ENCODE results near the gene CNTFR. TPM values are rescaled to one million over a fixed set of nuclear protein-coding genes. Genes with fewer than 3 reads are reported as not detected.

CNTFR gene
- total RNA-seq, 1 experiment from 2014 or later, result 0.39 TPM

GRCh38 chr9:34571481-34571810, 18.1 kb downstream of the CNTFR start:
- Histone ChIP-seq H3K9me3 (no peaks in the 10 kb centered on the region), H3K36me3 (ENCODE audit: control insufficient read depth, insufficient read depth, low read length) (no peaks in the 10 kb centered on the region), H3K27me3 (replicated peaks; ENCODE audit: control insufficient read depth, insufficient read depth, low read length) (no peaks in the 10 kb centered on the region; the same call in 1 of the 2 replicates), H3K4me3 (ENCODE audit: low read depth, low read length) (no peak overlapping the region), H3K4me1 (no peaks in the 10 kb centered on the region)
- Mint-ChIP-seq H3K27me3 (ENCODE audit: insufficient read depth, unreplicated experiment) (peaks cover 10% of the 10 kb centered on the region), H3K4me3 (ENCODE audit: unreplicated experiment) (no peak overlapping the region), H3K27ac (ENCODE audit: unreplicated experiment) (no peak overlapping the region), H3K4me1 (ENCODE audit: low read depth, unreplicated experiment) (no peaks in the 10 kb centered on the region), H3K36me3 (ENCODE audit: insufficient read depth, unreplicated experiment) (no peaks in the 10 kb centered on the region), H3K9me3 (ENCODE audit: unreplicated experiment) (no peaks in the 10 kb centered on the region)
- POLR2A ChIA-PET, result no interaction called here
- no peak for TF ChIP-seq CTCF (IDR thresholded peaks at IDR 0.05; ENCODE audit: insufficient read depth in 1 of 2, low read depth in 1 of 2, low read length in 1 of 2, severe bottlenecking in 1 of 2, unreplicated experiment in 1 of 2)
- intact Hi-C loops (cut with micrococcal nuclease; ENCODE audit: unreplicated experiment), result no loop called here
- CTCF ChIA-PET, result interaction anchor here (1.6 kb wide), 1 partner anchor 20 kb away, joined by 7 read pairs; no protein-coding TSS in a partner anchor
- DNase-seq, result no peak
- BruUV-seq (replicated peaks), result no TSS peak

GRCh38 chr9:34570809-34571480, 18.6 kb downstream of the CNTFR start:
- H3K27me3 Mint-ChIP-seq (ENCODE audit: insufficient read depth, unreplicated experiment), result peaks cover 6% of the 10 kb centered on the region
- no peak for DNase-seq
- H3K9me3 Mint-ChIP-seq (ENCODE audit: unreplicated experiment), result no peaks in the 10 kb centered on the region
- H3K4me1 ChIP-seq, result no peaks in the 10 kb centered on the region
- H3K36me3 ChIP-seq (ENCODE audit: control insufficient read depth, insufficient read depth, low read length), result no peaks in the 10 kb centered on the region
- no peaks in the 10 kb centered on the region for H3K36me3 Mint-ChIP-seq (ENCODE audit: insufficient read depth, unreplicated experiment)
- BruUV-seq (replicated peaks), result no TSS peak
- intact Hi-C loops (cut with micrococcal nuclease; ENCODE audit: unreplicated experiment), result no loop called here
- no peaks in the 10 kb centered on the region; the same call in 1 of the 2 replicates for H3K27me3 ChIP-seq (replicated peaks; ENCODE audit: control insufficient read depth, insufficient read depth, low read length)
- H3K9me3 ChIP-seq, result no peaks in the 10 kb centered on the region
- no peak for TF ChIP-seq CTCF (IDR thresholded peaks at IDR 0.05; ENCODE audit: insufficient read depth in 1 of 2, low read depth in 1 of 2, low read length in 1 of 2, severe bottlenecking in 1 of 2, unreplicated experiment in 1 of 2)
- no peak overlapping the region for H3K27ac Mint-ChIP-seq (ENCODE audit: unreplicated experiment)
- CTCF ChIA-PET, result interaction anchor here (1.6 kb wide), 1 partner anchor 20 kb away, joined by 7 read pairs; no protein-coding TSS in a partner anchor
- no peak overlapping the region for H3K4me3 ChIP-seq (ENCODE audit: low read depth, low read length)
- POLR2A ChIA-PET, result no interaction called here
- H3K4me3 Mint-ChIP-seq (ENCODE audit: unreplicated experiment), result no peak overlapping the region
- H3K4me1 Mint-ChIP-seq (ENCODE audit: low read depth, unreplicated experiment), result no peaks in the 10 kb centered on the region

- POLR2A ChIA-PET, result no interaction called here
- CTCF ChIA-PET, result interaction anchor here (1.6 kb wide), 1 partner anchor 21 kb away, joined by 7 read pairs; no protein-coding TSS in a partner anchor
- no peaks in the 10 kb centered on the region; the same call in 1 of the 2 replicates for H3K27me3 ChIP-seq (replicated peaks; ENCODE audit: control insufficient read depth, insufficient read depth, low read length)
- no peaks in the 10 kb centered on the region for H3K9me3 Mint-ChIP-seq (ENCODE audit: unreplicated experiment)
- intact Hi-C loops (cut with micrococcal nuclease; ENCODE audit: unreplicated experiment), result no loop called here
- H3K36me3 Mint-ChIP-seq (ENCODE audit: insufficient read depth, unreplicated experiment), result no peaks in the 10 kb centered on the region
- DNase-seq, result no peak
- no peaks in the 10 kb centered on the region for H3K4me1 ChIP-seq
- H3K27ac Mint-ChIP-seq (ENCODE audit: unreplicated experiment), result no peak overlapping the region
- no peak overlapping the region for H3K4me3 Mint-ChIP-seq (ENCODE audit: unreplicated experiment)
- no TSS peak for BruUV-seq (replicated peaks)
- peaks cover 6% of the 10 kb centered on the region for H3K27me3 Mint-ChIP-seq (ENCODE audit: insufficient read depth, unreplicated experiment)
- no peak overlapping the region for H3K4me3 ChIP-seq (ENCODE audit: low read depth, low read length)
- H3K36me3 ChIP-seq (ENCODE audit: control insufficient read depth, insufficient read depth, low read length), result no peaks in the 10 kb centered on the region
- no peaks in the 10 kb centered on the region for H3K9me3 ChIP-seq
- no peaks in the 10 kb centered on the region for H3K4me1 Mint-ChIP-seq (ENCODE audit: low read depth, unreplicated experiment)
- no peak for TF ChIP-seq CTCF (IDR thresholded peaks at IDR 0.05; ENCODE audit: insufficient read depth in 1 of 2, low read depth in 1 of 2, low read length in 1 of 2, severe bottlenecking in 1 of 2, unreplicated experiment in 1 of 2)
Measured at GRCh38 chr9:34570376-34570775, 19.1 kb downstream of the CNTFR start.

All from Caco-2 (cell line).